RWPE2 (cell line): ENCODE data around the gene MAPK11.

Source experiments
- ATAC-seq: fragments of 200-7000 bp; cut with Tn5 transposase; 3 replicates; pipeline ENCODE4 v1.9.1; 2021; ENCODE audit warnings: low read depth
- DNase-seq: peaks from one replicate; pipeline ENCODE4 v3.0.0-alpha.2; 2020; ENCODE audit warnings: low spot score
- H3K27ac ChIP-seq: fragments of 450-650 bp; 2 replicates; pipeline ENCODE4 v1.5.1; 2017; ENCODE audit warnings: mild to moderate bottlenecking; ENCODE audit not compliant: poor library complexity, severe bottlenecking
- H3K27me3 ChIP-seq: fragments of 250-450 bp; sonication (Bioruptor Pico); 2 replicates; pipeline ENCODE4 v1.5.1; 2021; ENCODE audit warnings: mild to moderate bottlenecking, moderate library complexity; ENCODE audit not compliant: insufficient read depth, poor library complexity, severe bottlenecking
- H3K36me3 ChIP-seq: fragments of 250-450 bp; sonication (Bioruptor Pico); 2 replicates; pipeline ENCODE4 v1.5.1; 2020; ENCODE audit warnings: low read depth, mild to moderate bottlenecking, moderate library complexity
- H3K4me1 ChIP-seq: fragments of 250-450 bp; sonication (Bioruptor Pico); 2 replicates; pipeline ENCODE4 v1.5.1; 2021; ENCODE audit warnings: mild to moderate bottlenecking, moderate library complexity; ENCODE audit not compliant: insufficient read depth, poor library complexity, severe bottlenecking
- H3K4me3 ChIP-seq: fragments of 250-450 bp; sonication (Bioruptor Pico); 2 replicates; pipeline ENCODE4 v1.5.1; 2021; ENCODE audit warnings: mild to moderate bottlenecking, moderate library complexity; ENCODE audit not compliant: severe bottlenecking
- H3K9me3 ChIP-seq: fragments of 250-450 bp; sonication (Bioruptor Pico); 2 replicates; pipeline ENCODE4 v1.5.1; 2021; ENCODE audit warnings: mild to moderate bottlenecking, moderate library complexity; ENCODE audit not compliant: severe bottlenecking
- CTCF ChIP-seq: fragments of 450-650 bp; IDR thresholded peaks from one replicate; pipeline ENCODE4 v1.5.1; 2017; ENCODE audit warnings: mild to moderate bottlenecking, moderate library complexity; ENCODE audit not compliant: poor library complexity, severe bottlenecking

The MAPK11 gene

DNA sequence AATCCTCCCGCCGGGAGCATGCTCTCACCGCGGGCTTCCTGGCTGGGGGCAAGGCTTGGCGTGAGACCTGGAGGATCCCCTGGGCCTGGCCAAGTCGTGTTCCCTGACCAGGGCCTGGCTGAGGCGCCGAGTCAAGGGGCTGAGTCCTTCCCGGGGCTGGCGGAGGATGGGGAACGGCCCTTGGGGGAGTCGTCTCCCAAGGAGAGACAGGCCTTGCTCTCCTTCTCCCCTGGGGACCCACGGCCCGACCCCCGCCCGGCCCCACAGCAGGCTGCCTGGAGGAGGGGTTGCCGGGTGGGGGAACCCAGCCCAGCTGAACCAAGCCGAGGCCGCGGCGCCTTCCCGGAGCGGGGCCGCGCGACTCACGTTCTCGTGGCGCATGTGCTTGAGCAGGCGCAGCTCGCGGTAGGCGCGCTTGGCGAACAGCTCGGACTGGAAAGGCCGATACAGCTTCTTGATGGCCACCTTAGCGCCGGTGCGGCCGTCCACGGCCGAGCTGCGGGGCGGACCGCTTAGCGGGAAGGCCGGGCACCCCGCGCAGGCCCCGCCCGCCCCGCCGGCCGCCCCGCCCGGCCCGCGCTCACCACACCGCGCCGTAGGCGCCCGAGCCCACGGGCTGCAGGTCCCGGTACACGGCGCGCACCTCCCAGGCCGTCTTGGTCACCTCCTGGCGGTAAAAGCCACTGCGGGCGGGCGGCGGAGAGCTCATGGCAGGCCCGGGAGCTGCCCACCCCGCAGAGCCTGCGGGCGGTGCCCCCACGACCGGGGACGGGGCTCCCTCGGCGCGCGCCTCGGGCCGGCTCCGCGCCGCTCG lies 9.2 kb downstream of the MAPK11 start:
- 0 out of 2 replicates have a peak, but pooled peaks cover 2% of the 10 kb centered on the region for H3K36me3 ChIP-seq
- H3K27me3 ChIP-seq, result no peaks in the 10 kb centered on the region
- H3K4me3 ChIP-seq, result peak overlapping the region; percentile 58
- H3K4me1 ChIP-seq, result peaks cover 11% of the 10 kb centered on the region
- peak overlapping the region; percentile 70 for H3K27ac ChIP-seq
- peak; percentile 26 for ATAC-seq
- TF ChIP-seq CTCF, result no peak
- H3K9me3 ChIP-seq, result no peaks in the 10 kb centered on the region
- DNase-seq, result no peak

- ATAC-seq, result 0 out of 3 replicates have a peak, but pooled peaks have one; percentile 10
- H3K4me3 ChIP-seq, result peak overlapping the region; percentile 58
- H3K27me3 ChIP-seq, result no peaks in the 10 kb centered on the region
- no peaks in the 10 kb centered on the region for H3K9me3 ChIP-seq
- TF ChIP-seq CTCF, result no peak
- H3K27ac ChIP-seq, result peak overlapping the region; percentile 70
- H3K4me1 ChIP-seq, result peaks cover 11% of the 10 kb centered on the region
- no peak for DNase-seq
- 0 out of 2 replicates have a peak, but pooled peaks cover 5% of the 10 kb centered on the region for H3K36me3 ChIP-seq
Observed at GRCh38 chr22:50260434-50260800, 9.8 kb downstream of the MAPK11 start.

DNA sequence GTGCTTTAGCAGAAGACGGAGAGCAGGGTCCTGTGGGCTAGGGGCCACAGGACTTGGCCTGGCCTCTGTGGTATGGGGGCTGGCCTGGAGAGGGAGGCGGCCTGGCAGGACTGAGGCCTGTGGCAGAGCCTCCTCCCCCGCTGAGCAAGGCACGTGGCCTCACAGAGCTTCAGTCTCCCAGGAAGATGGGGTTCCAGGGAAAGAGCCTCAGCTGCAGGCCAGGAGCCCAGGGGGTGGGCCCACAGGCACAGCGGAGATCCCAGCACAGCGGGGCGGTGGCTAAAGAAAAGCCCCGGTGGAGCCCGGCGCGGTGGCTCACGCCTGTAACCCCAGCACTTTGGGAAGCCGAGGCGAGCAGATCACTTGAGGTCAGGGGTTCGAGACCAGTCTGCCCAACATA lies 10.9 kb downstream of the MAPK11 start:
- Histone ChIP-seq H3K27ac (no peak overlapping the region), H3K9me3 (no peaks in the 10 kb centered on the region), H3K4me1 (peaks cover 11% of the 10 kb centered on the region), H3K27me3 (no peaks in the 10 kb centered on the region), H3K4me3 (no peak overlapping the region), H3K36me3 (peaks cover 5% of the 10 kb centered on the region; the same call in 1 of the 2 replicates)
- DNase-seq, result no peak
- ATAC-seq, result no peak
- TF ChIP-seq CTCF, result no peak

- ATAC-seq (no peak), DNase-seq (no peak)
- Histone ChIP-seq H3K9me3 (no peaks in the 10 kb centered on the region), H3K27me3 (no peaks in the 10 kb centered on the region), H3K4me1 (peaks cover 11% of the 10 kb centered on the region), H3K27ac (no peak overlapping the region), H3K4me3 (no peak overlapping the region), H3K36me3 (peaks cover 5% of the 10 kb centered on the region; the same call in 1 of the 2 replicates)
- no peak for TF ChIP-seq CTCF
Observed at GRCh38 chr22:50258361-50259292, 11.6 kb downstream of the MAPK11 start.
